HG03159 (cell line): ENCODE data around the gene ZMIZ1.
A peak's percentile ranks its signal among the peaks of the same experiment; 100 is the strongest.

Experiments used
- ATAC-seq: cut with Tn5 transposase; IDR thresholded peaks from one replicate; pipeline ENCODE4 v1.9.1; 2021; ENCODE audit warnings: mild to moderate bottlenecking, moderate library complexity; ENCODE audit not compliant: unreplicated experiment

ZMIZ1 gene

GRCh38 chr10:79068562-79069324 lies at the start of gene ZMIZ1:
Gene ZMIZ1, plus strand, starts transcription at chr10:79068966. Its CDS starts 132,667 bp downstream, at chr10:79201633.
- peak; percentile 58 for ATAC-seq

GRCh38 chr10:79019441-79020014 lies 49.2 kb upstream of the ZMIZ1 start:
- no peak for ATAC-seq

- no peak for ATAC-seq
Measured at GRCh38 chr10:79020015-79020491, 48.7 kb upstream of the ZMIZ1 start.

GRCh38 chr10:79020605-79021004 lies 48.2 kb upstream of the ZMIZ1 start:
- no peak for ATAC-seq

- ATAC-seq, result no peak
Measured at GRCh38 chr10:79021331-79021907, 47.3 kb upstream of the ZMIZ1 start.

- no peak for ATAC-seq
Measured at GRCh38 chr10:79021948-79022499, 46.7 kb upstream of the ZMIZ1 start.

- peak; percentile 13 for ATAC-seq
Measured at GRCh38 chr10:79022565-79023230, 46.1 kb upstream of the ZMIZ1 start.

- ATAC-seq, result peak; percentile 67
Measured at GRCh38 chr10:79023240-79024162, 45.3 kb upstream of the ZMIZ1 start.

- ATAC-seq, result no peak
Measured at GRCh38 chr10:79024296-79024695, 44.5 kb upstream of the ZMIZ1 start.

- ATAC-seq, result no peak
Measured at GRCh38 chr10:79024720-79025198, 44.0 kb upstream of the ZMIZ1 start.

- no peak for ATAC-seq
Measured at GRCh38 chr10:79025199-79025832, 43.5 kb upstream of the ZMIZ1 start.

GRCh38 chr10:79026341-79026761 lies 42.4 kb upstream of the ZMIZ1 start:
- ATAC-seq, result no peak

- ATAC-seq, result no peak
Measured at GRCh38 chr10:79026806-79027146, 42.0 kb upstream of the ZMIZ1 start.

- no peak for ATAC-seq
Measured at GRCh38 chr10:79027147-79028055, 41.4 kb upstream of the ZMIZ1 start.

- ATAC-seq, result no peak
Measured at GRCh38 chr10:79028056-79028430, 40.7 kb upstream of the ZMIZ1 start.

- ATAC-seq, result no peak
Measured at GRCh38 chr10:79028451-79029010, 40.2 kb upstream of the ZMIZ1 start.

GRCh38 chr10:79029478-79030390 lies 39.0 kb upstream of the ZMIZ1 start:
- no peak for ATAC-seq
